GM18519 (cell line): Measurements from ENCODE around the gene POLDIP2.

ENCODE experiments used
- ATAC-seq: cut with Tn5 transposase; IDR thresholded peaks from one replicate; pipeline ENCODE4 v1.9.1; 2021; ENCODE audit warnings: mild to moderate bottlenecking, moderate library complexity; ENCODE audit not compliant: unreplicated experiment, low FRiP score

Gene POLDIP2, protein sequence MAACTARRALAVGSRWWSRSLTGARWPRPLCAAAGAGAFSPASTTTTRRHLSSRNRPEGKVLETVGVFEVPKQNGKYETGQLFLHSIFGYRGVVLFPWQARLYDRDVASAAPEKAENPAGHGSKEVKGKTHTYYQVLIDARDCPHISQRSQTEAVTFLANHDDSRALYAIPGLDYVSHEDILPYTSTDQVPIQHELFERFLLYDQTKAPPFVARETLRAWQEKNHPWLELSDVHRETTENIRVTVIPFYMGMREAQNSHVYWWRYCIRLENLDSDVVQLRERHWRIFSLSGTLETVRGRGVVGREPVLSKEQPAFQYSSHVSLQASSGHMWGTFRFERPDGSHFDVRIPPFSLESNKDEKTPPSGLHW

GRCh38 chr17:28357061-28357900 lies at the start of gene POLDIP2:
Gene POLDIP2 (minus strand): TSS chr17:28357527. CDS start chr17:28357448, 79 bp downstream.
- peak; percentile 82 for ATAC-seq

GRCh38 chr17:28406473-28406814 lies 49.1 kb upstream of the POLDIP2 start:
- no peak for ATAC-seq

- ATAC-seq = no peak
Measured at GRCh38 chr17:28405632-28406472, 48.5 kb upstream of the POLDIP2 start, which contains the start of gene SLC46A1. Gene SLC46A1 (minus strand): TSS chr17:28406212. CDS start chr17:28406114, 98 bp downstream.

- ATAC-seq = no peak
Measured at GRCh38 chr17:28404812-28405570, 47.7 kb upstream of the POLDIP2 start.

GRCh38 chr17:28404461-28404811 lies 47.1 kb upstream of the POLDIP2 start:
- no peak for ATAC-seq

- ATAC-seq = no peak
Measured at GRCh38 chr17:28404007-28404406, 46.7 kb upstream of the POLDIP2 start.

- no peak for ATAC-seq
Measured at GRCh38 chr17:28402844-28403243, 45.5 kb upstream of the POLDIP2 start.

- no peak for ATAC-seq
Measured at GRCh38 chr17:28402224-28402630, 44.9 kb upstream of the POLDIP2 start.

- no peak for ATAC-seq
Measured at GRCh38 chr17:28399808-28400207, 42.5 kb upstream of the POLDIP2 start.

DNA sequence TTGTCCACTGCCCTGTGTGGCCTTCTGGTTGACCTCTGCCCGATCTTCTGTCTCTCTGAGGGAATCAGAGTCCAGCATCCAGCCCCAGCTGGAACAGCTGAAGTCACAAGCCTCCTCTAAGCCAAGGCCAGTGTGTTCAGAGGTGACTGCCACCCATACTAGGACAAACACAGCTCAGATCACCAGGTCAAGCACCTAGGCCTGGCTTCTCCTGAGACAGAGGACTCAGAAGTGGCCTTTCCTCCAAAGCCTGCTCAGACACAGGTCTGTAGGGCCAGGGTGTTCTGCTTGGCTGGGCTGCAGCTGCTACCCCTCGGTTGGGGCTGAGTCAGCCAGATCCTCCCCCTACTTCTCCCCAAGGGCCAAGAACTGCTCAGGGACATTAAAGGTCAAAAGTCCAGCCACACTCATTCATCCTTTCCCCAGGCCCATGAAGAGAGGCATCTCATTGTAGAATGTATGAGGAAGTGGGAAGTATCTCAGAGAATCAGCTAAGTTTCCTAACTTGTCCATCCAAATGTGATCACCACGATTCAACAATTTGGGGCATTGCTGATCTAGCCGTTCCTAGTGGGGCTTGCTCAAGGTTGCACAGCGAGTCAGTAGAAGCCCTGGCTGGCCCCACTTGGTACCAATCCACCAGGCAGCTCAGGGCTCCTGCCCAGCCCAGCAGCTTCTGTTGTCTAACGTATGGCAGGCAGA lies 41.1 kb upstream of the POLDIP2 start:
- no peak for ATAC-seq

- ATAC-seq = no peak
Measured at GRCh38 chr17:28397687-28398279, 40.5 kb upstream of the POLDIP2 start.

DNA sequence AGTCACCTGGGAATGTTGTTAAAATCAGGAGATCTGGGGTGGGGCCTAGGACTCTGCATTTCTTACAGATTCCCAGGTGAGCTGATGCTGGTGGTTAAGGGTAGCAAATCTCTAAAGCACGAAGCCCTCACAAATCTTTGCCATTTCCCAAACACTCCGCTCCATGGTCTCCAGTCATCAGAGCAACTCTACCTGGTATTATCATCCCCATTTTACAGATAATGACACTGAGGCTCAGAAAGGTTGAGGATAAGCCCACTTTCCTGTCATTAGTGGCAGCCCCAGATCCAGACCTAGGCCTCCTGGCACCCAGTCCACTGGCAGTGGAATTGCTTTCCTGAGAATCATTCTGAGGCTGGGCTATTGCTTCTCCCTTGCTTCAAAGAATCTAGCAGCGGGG lies 39.9 kb upstream of the POLDIP2 start:
- ATAC-seq = no peak

GRCh38 chr17:28396635-28397239 lies 39.4 kb upstream of the POLDIP2 start:
- no peak for ATAC-seq

DNA sequence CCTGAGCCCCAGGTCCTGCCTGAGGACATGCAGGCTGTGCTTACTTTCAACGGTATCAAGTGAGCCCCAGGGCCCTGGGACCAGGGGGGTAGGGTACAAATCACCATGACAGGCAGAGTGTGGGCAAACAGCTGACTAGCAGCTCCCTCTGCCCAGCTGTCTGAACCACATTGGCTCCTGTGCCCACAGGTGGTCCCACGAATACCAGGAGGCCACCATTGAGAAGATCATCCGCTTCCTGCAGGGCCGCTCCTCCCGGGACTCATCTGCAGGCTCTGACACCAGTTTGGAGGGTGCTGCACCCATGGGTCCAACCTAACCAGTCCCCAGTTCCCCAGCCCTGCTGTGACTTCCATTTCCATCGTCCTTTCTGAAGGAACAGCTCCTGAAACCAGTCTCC lies 38.6 kb upstream of the POLDIP2 start:
- ATAC-seq = no peak

DNA sequence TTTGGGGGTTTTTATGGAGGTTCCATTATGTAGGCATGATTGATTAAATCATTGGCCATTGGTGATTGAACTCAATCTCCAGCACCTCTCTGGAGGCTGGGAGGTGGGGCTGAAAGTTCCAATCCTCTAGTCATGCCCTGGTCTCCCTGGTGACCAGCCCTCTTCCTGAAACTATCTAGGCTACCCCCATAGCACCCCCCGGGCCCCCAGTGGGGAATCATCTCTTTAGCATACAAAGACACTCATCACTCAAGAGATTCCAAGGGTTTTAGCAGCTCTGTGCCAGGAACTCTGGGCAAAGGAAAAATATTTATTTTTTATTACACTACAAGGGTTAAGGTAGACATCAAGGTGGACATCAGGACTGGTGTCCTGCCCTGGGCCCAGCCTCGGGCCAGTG lies 38.1 kb upstream of the POLDIP2 start:
- no peak for ATAC-seq

GRCh38 chr17:28394337-28395116 lies 37.2 kb upstream of the POLDIP2 start:
- no peak for ATAC-seq

DNA sequence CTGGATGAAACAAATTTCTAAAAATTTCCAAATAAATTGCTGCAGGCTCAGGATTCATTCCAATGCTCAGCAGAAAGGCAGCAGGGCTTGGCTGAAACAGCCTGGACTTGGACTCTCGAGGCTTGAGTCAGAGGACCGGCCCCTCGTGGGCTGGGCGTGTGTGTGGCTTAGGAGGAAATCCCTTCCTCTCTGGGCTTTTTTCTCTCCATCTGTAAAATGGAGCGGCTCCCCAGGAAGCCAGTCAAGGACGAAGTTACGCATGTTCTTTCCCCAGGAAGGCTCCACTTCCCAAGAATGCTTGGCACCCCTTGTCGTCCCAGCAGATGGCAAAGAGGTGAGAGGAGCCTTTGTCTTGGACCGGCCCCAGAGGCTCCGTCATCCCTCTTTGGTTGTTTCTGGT lies 35.2 kb upstream of the POLDIP2 start:
- no peak for ATAC-seq

GRCh38 chr17:28391401-28391800 lies 34.1 kb upstream of the POLDIP2 start:
- no peak for ATAC-seq
